NCI-H2227 treated with DMSO at 0.1 percent for 48 hours (cell line): ENCODE data around the gene MTG2.
A peak's percentile ranks its signal among the peaks of the same experiment; 100 is the strongest.

Experiments used
- DNase-seq: peaks from one replicate; lab custom pipeline; 2025; lab: John Stamatoyannopoulos, UW

MTG2 gene

GRCh38 chr20:62219992-62220665 lies 37.3 kb downstream of the MTG2 start, which contains the start of gene HRH3:
HRH3 (minus strand) TSS chr20:62220278; CDS start chr20:62219970, 308 bp downstream.
- peak; percentile 69 for DNase-seq

DNA sequence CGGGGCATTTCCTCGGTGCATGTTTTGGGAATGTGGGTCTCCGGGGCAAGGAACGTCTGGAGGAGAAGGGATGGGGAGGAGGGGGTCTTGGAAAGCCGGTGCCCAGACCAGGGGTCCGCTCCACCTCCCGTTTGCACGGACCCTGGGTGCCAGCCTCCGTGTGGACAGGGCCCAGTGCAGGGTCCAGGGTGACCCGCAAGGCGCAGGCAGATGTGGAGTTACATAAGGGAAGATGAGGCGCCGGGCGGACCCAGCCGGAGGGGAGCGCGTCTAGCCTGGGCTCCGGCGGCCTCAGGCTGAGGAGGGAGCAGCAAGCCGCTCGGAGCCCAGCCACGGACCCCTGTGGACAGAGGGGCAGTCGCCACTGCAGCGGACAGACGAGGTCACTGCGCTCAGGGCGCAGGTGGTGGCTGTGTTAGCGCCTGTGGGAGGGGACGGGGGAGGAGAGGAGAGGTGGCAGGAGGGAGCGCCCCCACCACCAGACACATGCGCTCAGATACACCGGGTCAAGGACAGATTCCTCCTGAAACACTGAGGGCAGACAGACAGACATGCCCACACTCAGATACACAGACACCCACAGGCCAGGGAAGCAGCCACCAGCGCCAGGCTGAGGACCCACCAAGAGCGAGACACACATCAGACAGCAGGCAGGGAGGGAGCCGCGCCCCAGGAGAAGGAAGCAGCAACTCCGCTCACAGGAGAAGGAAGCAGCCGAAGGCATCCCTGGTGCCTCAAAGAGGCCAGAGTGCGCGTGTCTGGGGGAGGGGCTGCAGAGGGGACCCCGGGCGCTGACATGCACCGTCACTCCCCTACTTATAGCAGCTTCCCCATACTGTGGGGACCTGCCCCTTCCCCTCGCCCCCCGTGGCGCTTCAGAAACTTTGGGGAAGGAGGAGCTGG lies 38.1 kb downstream of the MTG2 start:
- no peak for DNase-seq

DNA sequence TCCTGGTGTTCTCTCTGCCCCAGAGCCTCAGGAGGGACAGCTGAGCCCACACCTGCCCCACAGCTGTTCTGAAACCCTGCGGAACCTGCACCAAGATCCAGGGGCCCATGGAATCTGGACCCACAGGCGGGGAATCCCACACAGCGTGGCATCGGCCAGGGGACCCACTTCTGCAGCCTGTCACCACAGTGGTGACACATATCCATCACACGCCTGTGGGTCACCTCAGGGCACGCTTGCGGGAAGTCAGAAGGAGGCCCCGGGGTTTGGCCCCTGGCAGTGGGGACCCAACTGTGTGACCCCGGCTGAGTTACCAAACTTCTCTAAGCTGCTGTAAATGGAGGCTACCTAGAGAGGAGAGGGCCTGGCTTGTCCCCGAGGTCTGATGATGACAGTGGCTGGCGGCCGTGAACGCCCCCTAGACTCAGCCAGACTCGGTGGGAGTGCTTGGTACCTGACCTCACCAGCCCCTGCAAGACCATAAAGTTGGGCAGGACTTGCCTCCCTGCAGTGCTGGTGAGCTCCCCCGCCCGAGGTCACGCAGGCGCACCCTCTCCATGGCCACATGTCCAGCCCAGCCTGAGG lies 39.5 kb downstream of the MTG2 start:
- DNase-seq = no peak

DNA sequence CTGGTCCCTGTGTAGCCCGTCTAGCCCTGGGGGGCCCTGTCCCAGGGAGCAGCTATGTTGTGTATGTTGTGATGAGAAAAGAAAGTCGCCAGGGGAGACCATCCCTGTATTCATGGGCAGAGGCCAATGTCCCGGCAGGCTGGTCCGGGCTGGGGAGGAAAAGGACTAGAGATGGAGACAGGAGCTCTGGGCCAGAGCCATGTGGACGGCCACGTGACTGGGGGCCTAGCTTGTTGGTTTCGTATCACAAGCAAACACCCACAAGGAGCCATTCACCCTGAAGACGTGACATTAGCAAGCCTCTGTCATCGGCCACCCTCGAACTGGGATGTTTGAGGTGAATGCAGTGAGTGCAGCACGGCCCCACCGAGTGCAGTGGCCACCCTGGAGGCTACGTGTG lies 40.1 kb downstream of the MTG2 start:
- DNase-seq = no peak

DNA sequence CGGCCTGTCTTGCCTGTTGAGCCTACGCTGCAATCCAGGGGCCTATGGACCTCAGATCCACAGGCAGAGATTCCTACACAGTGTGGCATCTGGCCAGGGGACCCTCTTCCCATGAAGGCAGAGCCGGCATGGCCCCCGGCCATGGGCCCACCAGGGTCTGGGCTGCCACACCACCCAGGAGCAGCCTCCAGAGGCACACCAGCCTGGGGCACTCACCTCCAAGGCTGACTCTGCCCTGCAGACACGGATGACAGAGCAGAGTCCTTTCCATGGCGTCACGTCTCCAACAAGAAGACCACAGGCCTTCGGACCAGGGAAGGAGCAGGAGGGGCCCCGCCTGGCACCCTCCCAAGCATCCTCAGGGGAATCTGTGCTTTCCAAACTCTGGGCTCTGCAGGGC lies 40.7 kb downstream of the MTG2 start:
- no peak for DNase-seq

- no peak for DNase-seq
Measured at GRCh38 chr20:62224113-62224855, 41.5 kb downstream of the MTG2 start.

DNA sequence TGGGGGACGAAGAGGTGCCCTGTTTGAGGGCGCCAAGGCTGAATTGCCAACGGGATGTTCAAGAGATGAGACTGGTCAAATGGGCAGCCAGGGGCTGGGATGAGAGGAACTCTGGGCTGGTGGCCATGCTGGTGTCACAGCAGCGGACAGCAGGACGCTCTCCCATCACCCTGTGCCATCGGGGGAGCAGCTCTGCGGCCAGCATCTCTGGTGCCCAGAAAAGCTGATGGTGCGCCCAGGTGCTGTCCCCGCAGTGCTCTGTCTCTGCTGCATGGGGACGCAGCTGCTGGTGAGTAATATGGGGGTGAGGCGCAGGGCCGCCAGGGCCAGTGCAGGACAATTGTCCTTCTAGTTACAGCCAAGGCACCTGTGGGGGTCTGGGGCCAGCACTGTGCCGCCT lies 42.2 kb downstream of the MTG2 start:
- no peak for DNase-seq

GRCh38 chr20:62225820-62226635 lies 43.2 kb downstream of the MTG2 start:
- DNase-seq = no peak

DNA sequence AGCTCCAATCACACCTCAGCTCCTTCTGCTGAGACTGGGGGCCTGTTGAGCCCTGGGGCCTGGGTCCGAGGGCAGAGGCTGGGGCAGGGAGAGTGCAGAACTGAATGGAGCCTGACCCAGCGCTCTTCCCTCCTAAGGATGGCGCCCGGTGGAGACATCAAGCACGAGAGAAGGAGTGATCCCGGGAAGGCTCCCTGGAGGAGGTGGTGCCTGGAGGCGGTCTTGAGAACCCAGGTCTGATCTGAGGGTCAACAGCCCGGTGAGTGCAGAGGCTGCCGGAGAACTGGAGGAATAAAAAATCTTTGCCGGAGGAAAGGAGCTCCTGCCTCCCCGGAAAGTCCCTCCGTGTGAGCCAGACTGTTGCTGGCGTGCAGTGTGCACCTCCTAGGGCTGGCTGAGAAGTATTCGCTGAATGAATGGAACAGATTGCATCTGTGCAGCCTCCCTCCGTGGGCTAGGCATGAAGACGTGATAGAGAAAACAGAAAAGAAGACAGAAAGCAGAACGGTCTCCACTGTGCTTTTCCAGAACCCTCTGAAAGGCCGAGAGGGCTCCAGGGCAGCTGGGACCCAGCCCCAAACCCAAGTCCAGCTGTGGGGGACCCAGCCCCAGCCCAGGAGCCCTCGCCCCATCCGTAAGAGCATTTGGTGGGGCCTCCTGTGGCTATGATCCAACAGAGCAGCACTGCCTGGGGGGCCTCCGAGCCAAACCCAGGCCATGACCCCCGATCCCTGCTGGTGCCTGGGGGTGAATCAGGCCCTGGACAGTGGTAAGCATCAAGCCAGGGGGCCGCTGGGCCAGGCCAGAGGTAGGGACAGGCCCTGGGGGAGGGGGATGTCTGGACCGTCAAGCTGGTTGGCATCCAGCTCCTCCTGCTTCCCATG lies 44.1 kb downstream of the MTG2 start:
- no peak for DNase-seq

DNA sequence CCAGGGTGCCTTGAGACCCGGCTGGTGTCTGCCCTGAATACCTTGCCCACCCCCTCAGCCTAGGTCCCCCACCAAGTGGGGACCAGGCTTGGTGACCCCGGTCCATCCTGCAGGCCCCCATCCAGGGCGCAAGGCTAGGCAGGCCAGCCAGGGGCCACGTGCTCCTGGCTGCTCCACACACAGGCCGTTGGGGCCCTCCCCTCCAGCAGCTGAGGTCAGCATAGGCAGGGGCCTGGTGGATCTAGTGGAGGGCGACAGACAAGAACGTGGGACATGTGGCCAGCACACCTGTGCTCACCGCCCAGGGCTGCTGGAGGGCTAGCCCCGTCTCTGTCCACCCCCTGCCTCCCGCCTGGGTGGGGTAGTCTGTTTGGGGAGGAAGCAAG lies 44.8 kb downstream of the MTG2 start:
- DNase-seq = no peak

GRCh38 chr20:62227977-62228958 lies 45.4 kb downstream of the MTG2 start:
- DNase-seq = no peak

- no peak for DNase-seq
Measured at GRCh38 chr20:62228982-62229545, 46.2 kb downstream of the MTG2 start.

DNA sequence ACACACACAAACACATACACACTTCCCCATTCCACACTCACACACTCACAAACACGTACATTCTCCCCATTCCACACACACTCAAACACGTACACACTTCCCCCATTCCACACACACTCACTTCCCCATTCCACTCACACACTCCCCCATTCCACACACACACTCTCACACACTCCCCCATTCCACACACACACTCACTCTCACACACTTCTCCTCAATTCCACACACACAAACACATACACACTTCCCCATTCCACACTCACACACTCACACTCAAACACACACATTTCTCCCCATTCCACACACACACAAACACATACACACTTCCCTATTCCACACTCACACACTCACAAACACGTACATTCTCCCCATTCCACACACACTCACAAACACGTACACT lies 46.8 kb downstream of the MTG2 start:
- DNase-seq = no peak

- no peak for DNase-seq
Measured at GRCh38 chr20:62230276-62230675, 47.4 kb downstream of the MTG2 start.

- no peak for DNase-seq
Measured at GRCh38 chr20:62230696-62231095, 47.9 kb downstream of the MTG2 start.

DNA sequence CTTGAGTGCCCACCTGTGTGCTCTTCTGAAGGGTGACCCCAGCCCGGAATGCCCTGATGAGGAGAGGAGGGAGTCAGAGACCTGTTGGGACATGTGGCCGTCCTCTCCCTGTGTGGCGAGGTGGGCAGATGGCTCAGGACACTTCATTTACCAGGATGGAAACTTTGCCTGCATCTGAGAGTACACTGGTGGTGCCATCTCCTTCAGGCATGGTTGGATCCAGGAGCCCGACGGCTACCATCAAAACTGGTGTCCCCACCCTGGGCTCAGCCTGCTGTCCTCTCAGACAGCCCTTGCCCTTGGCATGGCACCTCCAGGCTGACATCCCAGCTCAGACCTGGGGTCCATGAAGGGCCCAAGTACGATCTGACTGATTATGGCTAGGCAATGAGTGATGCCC lies 48.5 kb downstream of the MTG2 start:
- no peak for DNase-seq

DNA sequence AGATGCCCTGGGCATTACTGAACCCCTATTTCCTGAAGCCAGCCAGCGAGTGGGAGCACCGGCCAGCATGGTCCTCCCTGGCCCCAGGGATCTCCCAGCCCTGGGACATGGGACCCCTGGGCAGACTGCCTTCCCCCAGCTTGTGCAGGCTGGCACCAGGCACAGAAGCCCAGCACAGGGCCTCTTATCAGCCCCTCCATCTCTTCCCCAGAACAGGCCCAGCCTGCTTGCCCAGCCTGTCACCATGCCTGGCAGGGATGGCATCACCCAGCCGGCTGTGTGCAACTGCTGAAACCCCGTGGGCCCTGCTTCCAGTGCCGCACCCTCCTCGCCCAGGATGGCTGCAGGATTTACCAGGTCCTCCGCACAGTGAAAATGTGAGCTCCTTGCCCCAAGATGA lies 49.4 kb downstream of the MTG2 start:
- no peak for DNase-seq

DNA sequence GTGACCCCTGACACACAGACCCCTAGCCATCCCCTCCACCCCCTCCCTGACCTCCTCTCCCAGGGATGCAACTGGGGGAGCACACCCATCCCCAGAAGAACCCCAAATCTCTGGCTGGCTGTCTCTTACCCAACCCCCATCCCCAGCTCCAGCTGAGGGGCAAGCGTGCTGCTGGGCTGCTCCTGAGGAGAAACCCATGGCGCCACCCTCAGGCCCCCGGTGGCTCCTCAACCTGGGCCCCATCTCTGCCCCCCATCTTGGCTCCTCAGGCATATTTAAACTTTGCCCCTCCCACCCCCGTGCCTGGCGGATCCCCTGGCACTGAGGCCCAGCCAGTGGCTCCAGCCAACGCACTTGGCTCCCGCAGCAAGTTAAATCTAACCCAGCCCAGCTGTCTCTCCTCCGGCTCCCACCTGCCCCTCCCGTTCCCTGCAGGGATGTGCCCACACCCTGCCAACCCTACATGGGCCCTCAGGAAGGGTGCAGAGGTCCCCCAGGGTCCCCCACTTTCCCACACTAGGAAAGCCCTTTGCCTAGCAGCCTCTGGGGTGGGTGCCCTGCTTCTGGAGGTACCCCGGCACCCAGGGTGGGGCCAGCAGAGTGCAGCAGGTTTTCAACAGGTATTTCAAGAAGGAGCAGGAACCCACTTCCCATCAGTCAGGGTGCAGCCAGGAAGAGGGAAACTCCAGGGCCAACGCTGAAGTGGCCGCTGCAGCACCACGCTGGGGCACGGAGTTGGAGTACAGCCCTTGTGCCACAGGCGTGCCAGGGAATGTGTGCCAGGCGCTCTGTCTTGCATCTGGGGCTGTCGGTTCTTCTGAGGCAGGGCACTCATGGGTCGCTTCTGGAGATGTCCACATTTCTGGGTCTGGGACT lies 50.2 kb downstream of the MTG2 start:
- no peak for DNase-seq
